Activated CD8-positive, alpha-beta T cell treated with anti-CD3 and anti-CD28 coated beads for 36 hours (primary cell): Measurements from ENCODE around the gene LACTB. TPM values are rescaled to one million over a fixed set of nuclear protein-coding genes. Genes with fewer than 3 reads are reported as not detected.
A peak's percentile ranks its signal among the peaks of the same experiment; 100 is the strongest.

ENCODE experiments used
- ATAC-seq: fragments of 200-7000 bp; cut with Tn5 transposase; one replicate; pipeline ENCODE4 v1.10.0; 2021; ENCODE audit warnings: mild to moderate bottlenecking, moderate library complexity
- CTCF ChIA-PET: fragments of 350-600 bp; sonication (Branson Sonifier 250); formaldehyde crosslinking; loops from one replicate; lab custom pipeline; 2021; ENCODE audit warnings: antibody characterized with exemption; lab: Charles Lee
- POLR2A ChIA-PET: fragments of 350-600 bp; sonication (Branson Sonifier 250); formaldehyde crosslinking; loops from one replicate; lab custom pipeline; 2021; ENCODE audit warnings: antibody characterized with exemption; lab: Charles Lee
- DNase-seq: peaks from one replicate; pipeline ENCODE4 v3.0.0-alpha.2; 2020
- H3K27ac Mint-ChIP-seq: one replicate; pipeline ENCODE4 v1.8.0; 2021; ENCODE audit warnings: mild to moderate bottlenecking, mixed read lengths
- H3K27me3 Mint-ChIP-seq: one replicate; pipeline ENCODE4 v1.8.0; 2021; ENCODE audit warnings: mixed read lengths
- H3K36me3 Mint-ChIP-seq: one replicate; pipeline ENCODE4 v1.8.0; 2021; ENCODE audit warnings: low read depth, mixed read lengths
- H3K4me1 Mint-ChIP-seq: one replicate; pipeline ENCODE4 v1.8.0; 2021; ENCODE audit warnings: low read depth, mixed read lengths
- H3K4me3 Mint-ChIP-seq: one replicate; pipeline ENCODE4 v1.8.0; 2021; ENCODE audit warnings: mild to moderate bottlenecking, moderate library complexity, mixed read lengths
- H3K9me3 Mint-ChIP-seq: one replicate; pipeline ENCODE4 v1.8.0; 2021; ENCODE audit warnings: mixed read lengths
- CTCF ChIP-seq: fragments of 200-600 bp; IDR thresholded peaks from one replicate; pipeline ENCODE4 v1.8.0; 2022; ENCODE audit warnings: antibody characterized with exemption, mild to moderate bottlenecking
- intact Hi-C: fragments of 100-400 bp; cut with micrococcal nuclease; formaldehyde crosslinking; loops from one replicate; pipeline ENCODE4 v1.10.0; 2022
- total RNA-seq, 2 experiments: library from RNA; stranded (reverse); gene quantifications; one replicate each; pipeline ENCODE4 v1.2.3, GENCODE V29; 2021

LACTB gene
- total RNA-seq, 2 experiments from 2014 or later = 27.3 to 28.3 TPM

DNA sequence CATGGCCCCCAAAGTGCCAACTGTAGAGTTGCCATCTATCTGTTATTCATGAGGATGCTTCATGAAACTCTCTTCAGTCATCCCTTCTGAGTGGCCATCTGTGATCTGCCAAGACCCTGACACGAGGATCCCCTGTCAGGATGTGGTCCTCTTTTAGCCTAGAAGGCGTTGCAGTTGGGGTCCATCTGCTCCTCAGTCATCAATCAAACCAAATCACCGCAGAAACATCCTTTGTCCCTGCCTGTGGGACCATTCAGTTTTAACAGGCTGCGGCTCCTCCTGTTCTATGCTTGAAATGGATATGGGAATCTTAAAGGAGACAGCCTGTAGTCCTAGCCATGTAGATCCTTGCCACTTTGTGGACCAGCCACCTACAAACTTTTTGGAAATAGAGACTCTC is 41.6 kb downstream of the LACTB start:
- H3K27me3 Mint-ChIP-seq = no peaks in the 10 kb centered on the region
- peaks cover 4% of the 10 kb centered on the region for H3K36me3 Mint-ChIP-seq
- ATAC-seq = no peak
- CTCF ChIA-PET = no interaction called here
- H3K4me3 Mint-ChIP-seq = no peak overlapping the region
- no peak for TF ChIP-seq CTCF
- intact Hi-C loops = no loop called here
- H3K9me3 Mint-ChIP-seq = no peaks in the 10 kb centered on the region
- H3K4me1 Mint-ChIP-seq = peaks cover 5% of the 10 kb centered on the region
- no peak for DNase-seq
- no peak overlapping the region for H3K27ac Mint-ChIP-seq
- POLR2A ChIA-PET = no interaction called here

DNA sequence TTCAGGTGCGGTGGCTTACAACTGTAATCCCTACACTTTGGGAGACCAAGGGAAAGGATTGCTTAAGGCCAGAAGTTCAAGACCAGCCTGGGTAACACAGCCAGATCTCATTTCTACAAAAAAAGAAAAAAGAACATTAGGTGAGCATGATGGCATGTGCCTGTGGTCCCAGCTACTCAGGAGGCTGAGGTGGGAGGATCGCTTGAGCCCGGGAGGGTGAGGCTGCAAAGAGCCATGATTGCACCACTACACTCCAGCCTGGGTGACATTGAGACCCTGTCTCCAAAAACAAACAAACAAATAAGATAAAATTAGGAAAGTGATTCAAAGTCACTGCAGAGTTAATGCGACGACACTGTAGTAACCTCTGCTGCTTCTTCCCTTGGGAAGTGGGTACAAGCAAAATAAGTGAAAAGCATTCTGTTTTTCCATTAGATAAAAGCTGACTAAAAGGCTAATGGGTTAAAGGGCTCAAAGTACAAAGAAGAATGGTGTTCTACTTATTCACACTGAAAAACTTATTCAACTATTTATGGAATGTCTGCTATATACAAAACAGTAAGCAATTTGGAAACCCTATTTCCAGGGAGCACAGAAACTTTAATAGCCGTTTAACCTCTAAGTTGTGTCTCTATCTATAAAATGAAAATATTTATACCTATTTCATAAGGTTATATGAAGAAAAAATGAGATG is 43.7 kb downstream of the LACTB start:
- TF ChIP-seq CTCF = no peak
- Mint-ChIP-seq H3K27ac (no peak overlapping the region), H3K9me3 (no peaks in the 10 kb centered on the region), H3K4me3 (no peak overlapping the region), H3K27me3 (no peaks in the 10 kb centered on the region), H3K4me1 (peaks cover 5% of the 10 kb centered on the region), H3K36me3 (no peaks in the 10 kb centered on the region)
- ChIA-PET CTCF (interaction anchor here (0.9 to 1.9 kb wide), 4 partner anchors 20 to 118 kb away, joined by 3 to 6 read pairs (median 3); no protein-coding TSS in a partner anchor), POLR2A (no interaction called here)
- intact Hi-C loops = no loop called here
- DNase-seq (no peak), ATAC-seq (no peak)

DNA sequence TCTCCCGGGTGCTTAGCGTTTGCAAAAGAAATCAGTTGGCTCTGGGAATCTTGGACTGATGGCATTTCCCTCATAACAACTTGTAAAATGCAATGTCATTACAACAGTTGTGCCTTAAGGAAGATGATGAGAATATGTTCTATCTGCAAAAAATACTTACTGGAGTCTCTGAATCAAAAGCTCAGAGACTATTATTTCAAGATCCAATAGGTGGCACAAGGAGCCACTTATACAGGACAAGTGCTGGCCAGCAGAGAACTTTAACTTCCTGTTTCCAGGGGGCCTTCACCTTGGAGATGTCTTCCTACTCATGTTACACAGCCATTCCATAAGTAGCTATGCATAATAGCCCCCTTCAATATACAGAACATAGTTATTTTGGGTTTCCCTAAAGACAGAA is 44.6 kb downstream of the LACTB start:
- ATAC-seq = peak; percentile 62
- no peak for DNase-seq
- H3K4me1 Mint-ChIP-seq = peaks cover 5% of the 10 kb centered on the region
- no peaks in the 10 kb centered on the region for H3K36me3 Mint-ChIP-seq
- no peaks in the 10 kb centered on the region for H3K27me3 Mint-ChIP-seq
- H3K27ac Mint-ChIP-seq = no peak overlapping the region
- intact Hi-C loops = no loop called here
- POLR2A ChIA-PET = interaction anchor here (2.8 kb wide), 1 partner anchor 10 kb away, joined by 9 read pairs; no protein-coding TSS in a partner anchor
- H3K4me3 Mint-ChIP-seq = no peak overlapping the region
- peak; percentile 41 for TF ChIP-seq CTCF
- no peaks in the 10 kb centered on the region for H3K9me3 Mint-ChIP-seq
- CTCF ChIA-PET = interaction anchor here (0.6 to 1.9 kb wide), 12 partner anchors 18 to 236 kb away, joined by 3 to 8 read pairs (median 3); no protein-coding TSS in a partner anchor

DNA sequence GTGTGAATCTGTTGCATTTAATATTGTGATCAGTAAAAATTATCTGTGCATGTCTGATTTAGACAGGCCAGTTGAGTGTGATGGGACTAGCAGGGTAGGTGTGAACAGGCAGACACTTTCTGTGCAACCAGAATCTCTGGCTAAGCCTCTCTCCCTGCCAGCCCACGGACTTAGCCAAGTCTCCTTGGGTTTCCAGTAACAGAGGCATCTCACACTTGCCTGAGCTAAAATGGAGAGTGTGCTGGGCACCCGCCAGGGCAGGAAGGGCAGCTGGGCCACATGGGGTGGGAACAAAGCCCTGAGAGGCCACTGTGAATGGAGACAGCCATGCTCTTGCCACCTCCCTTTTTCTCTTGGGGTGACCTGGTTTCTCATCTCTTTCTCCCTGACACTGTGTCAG is 48.1 kb downstream of the LACTB start:
- POLR2A ChIA-PET = no interaction called here
- no peak for DNase-seq
- H3K36me3 Mint-ChIP-seq = no peaks in the 10 kb centered on the region
- peaks cover 5% of the 10 kb centered on the region for H3K4me1 Mint-ChIP-seq
- no peak overlapping the region for H3K4me3 Mint-ChIP-seq
- no peaks in the 10 kb centered on the region for H3K27me3 Mint-ChIP-seq
- no peak for ATAC-seq
- CTCF ChIA-PET = no interaction called here
- no peak for TF ChIP-seq CTCF
- H3K27ac Mint-ChIP-seq = no peak overlapping the region
- H3K9me3 Mint-ChIP-seq = no peaks in the 10 kb centered on the region
- intact Hi-C loops = no loop called here

GRCh38 chr15:63172376-63172775 is 50.7 kb downstream of the LACTB start:
- TF ChIP-seq CTCF = no peak
- H3K9me3 Mint-ChIP-seq = no peaks in the 10 kb centered on the region
- H3K27ac Mint-ChIP-seq = no peak overlapping the region
- no peak overlapping the region for H3K4me3 Mint-ChIP-seq
- no peak for ATAC-seq
- intact Hi-C loops = no loop called here
- no peaks in the 10 kb centered on the region for H3K36me3 Mint-ChIP-seq
- H3K27me3 Mint-ChIP-seq = no peaks in the 10 kb centered on the region
- DNase-seq = no peak
- H3K4me1 Mint-ChIP-seq = peaks cover 5% of the 10 kb centered on the region
- ChIA-PET CTCF (interaction anchor here (0.7 kb wide), 1 partner anchor 102 kb away, joined by 3 read pairs; no protein-coding TSS in a partner anchor), POLR2A (interaction anchor here (1.3 to 1.5 kb wide), 2 partner anchors 11 to 75 kb away, joined by 3 read pairs; no protein-coding TSS in a partner anchor)
